ENCODE measurements around the gene FGD2. TPM values are rescaled to one million over a fixed set of nuclear protein-coding genes. Genes with fewer than 3 reads are reported as not detected.

The FGD2 gene
- total RNA-seq, 2 donors from 2014 or later = 10.1 to 11.9 TPM

DNA sequence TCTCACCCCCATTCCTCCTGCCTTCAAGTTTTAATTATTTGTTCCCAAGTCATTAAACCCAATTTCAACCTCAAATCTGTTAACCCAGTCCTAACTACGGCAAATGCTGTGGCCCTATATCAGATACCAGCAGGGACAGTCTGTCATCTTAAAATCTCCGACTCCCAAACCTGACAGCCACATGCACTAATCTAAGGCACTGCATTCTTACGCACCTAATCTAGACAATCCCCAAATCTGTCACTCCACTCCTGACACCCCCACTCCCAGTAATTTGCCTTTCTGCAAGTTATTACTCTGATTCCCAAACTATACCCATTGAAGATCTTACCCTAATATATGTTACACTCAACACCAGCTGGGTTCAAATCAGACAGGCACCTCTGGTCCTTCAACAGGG lies 21.9 kb upstream of the FGD2 start:
- Histone ChIP-seq H3K27ac (no peak overlapping the region), H3K9me3 (no peaks in the 10 kb centered on the region), H3K4me1 (peaks cover 70% of the 10 kb centered on the region), H3K4me3 (no peak overlapping the region), H3K36me3 (replicated peaks in 1 of 2; ENCODE audit: insufficient read depth in 1 of 2, low read depth in 2 of 2) (no peaks in the 10 kb centered on the region), H3K27me3 (no peaks in the 10 kb centered on the region)
- DNase-seq = no peak
- no peak for ATAC-seq
- 85 to 86% methylated on average over 3 of the region's 3 CpGs for WGBS, 2 donors
- TF ChIP-seq CTCF (IDR thresholded peaks at IDR 0.05) = no peak
- TF ChIP-seq POLR2A (IDR thresholded peaks at IDR 0.05) = no peak
- intact Hi-C loops (cut with DNase I) = no loop called here

DNA sequence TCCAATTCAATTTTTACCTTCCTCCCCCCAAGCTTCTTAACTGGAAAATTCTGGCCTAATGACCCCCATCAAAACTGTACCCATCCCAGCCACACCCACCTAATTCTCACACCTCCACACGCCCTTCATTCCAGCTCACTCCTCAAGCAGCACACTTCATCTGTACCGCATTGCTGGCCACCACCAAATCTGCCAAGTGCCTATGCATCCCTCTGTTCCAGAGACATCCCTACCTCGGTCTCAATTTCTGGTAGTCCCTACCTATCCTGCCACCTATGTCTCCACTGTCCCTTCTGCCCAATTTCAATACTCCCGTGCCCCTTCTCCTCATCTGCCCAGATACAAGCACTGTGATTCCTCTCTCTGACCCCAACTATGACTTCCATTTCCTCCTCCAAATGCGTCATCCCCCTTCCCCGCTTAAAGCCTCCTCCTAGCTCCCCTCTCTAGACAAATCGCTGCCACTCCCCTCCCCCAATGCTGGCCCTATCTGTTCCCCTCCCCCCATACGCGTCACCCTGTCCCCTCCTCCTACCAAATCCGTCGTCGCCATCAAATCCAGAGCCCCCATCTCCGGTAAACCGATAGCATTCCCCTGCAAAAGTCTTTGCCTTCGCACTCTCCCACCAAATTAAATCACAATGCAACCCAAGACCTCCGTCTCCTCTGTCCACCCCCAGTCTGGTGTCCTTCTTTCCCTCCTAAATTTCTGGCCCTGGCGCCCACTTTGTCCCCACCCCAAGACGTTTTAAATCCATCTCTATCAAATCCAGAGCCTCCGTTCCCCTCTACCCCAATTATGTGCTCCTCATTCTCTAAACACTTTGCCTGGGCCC lies 20.7 kb upstream of the FGD2 start:
- peak; percentile 39 to 60 (median 51) for DNase-seq
- H3K9me3 ChIP-seq = no peaks in the 10 kb centered on the region
- H3K27ac ChIP-seq = peak overlapping the region in 3 of 4 donors; percentile 96 to 97 (median 97)
- TF ChIP-seq CTCF (IDR thresholded peaks at IDR 0.05) (no peak), POLR2A (IDR thresholded peaks at IDR 0.05) (no peak)
- intact Hi-C loops (cut with DNase I) = no loop called here
- peak overlapping the region; percentile 95 to 97 for H3K4me3 ChIP-seq
- 5 to 8% methylated on average over 19 of the region's 19 CpGs for WGBS, 2 donors
- ATAC-seq = no peak
- no peaks in the 10 kb centered on the region for H3K36me3 ChIP-seq (replicated peaks in 1 of 2; ENCODE audit: insufficient read depth in 1 of 2, low read depth in 2 of 2)
- H3K4me1 ChIP-seq = peaks cover 60% of the 10 kb centered on the region
- H3K27me3 ChIP-seq = no peaks in the 10 kb centered on the region

DNA sequence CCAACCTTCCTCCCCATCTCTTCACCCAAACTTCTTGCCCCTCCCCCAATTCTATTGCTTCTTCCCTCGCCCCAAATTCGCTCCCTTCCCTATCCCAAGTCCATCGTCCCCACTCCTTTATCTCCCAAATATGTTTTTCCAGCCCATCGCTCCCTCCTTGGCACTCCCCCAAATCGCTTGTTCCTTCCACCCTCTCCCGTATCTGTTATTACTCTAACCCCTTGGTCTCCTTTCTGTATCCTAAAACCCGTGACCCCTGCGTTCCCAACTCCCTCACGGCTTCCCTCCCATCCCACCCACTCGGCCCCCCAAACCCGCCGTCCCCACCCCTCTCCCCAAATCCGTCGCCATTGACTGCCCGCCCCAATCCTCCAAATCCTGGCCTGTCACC lies 20.0 kb upstream of the FGD2 start:
- Histone ChIP-seq H3K4me3 (peak overlapping the region; percentile 95 to 97), H3K4me1 (peaks cover 54% of the 10 kb centered on the region), H3K36me3 (replicated peaks in 1 of 2; ENCODE audit: insufficient read depth in 1 of 2, low read depth in 2 of 2) (no peaks in the 10 kb centered on the region), H3K27me3 (no peaks in the 10 kb centered on the region), H3K27ac (peak overlapping the region; percentile 96 to 97 (median 96)), H3K9me3 (no peaks in the 10 kb centered on the region)
- intact Hi-C loops (cut with DNase I) = no loop called here
- 0 to 1% methylated on average over 15 of the region's 15 CpGs for WGBS, 2 donors
- ATAC-seq (no peak), DNase-seq (peak in 1 of 4 donors; percentile 35)
- TF ChIP-seq POLR2A (IDR thresholded peaks at IDR 0.05) = no peak
- TF ChIP-seq CTCF (IDR thresholded peaks at IDR 0.05) = no peak

DNA sequence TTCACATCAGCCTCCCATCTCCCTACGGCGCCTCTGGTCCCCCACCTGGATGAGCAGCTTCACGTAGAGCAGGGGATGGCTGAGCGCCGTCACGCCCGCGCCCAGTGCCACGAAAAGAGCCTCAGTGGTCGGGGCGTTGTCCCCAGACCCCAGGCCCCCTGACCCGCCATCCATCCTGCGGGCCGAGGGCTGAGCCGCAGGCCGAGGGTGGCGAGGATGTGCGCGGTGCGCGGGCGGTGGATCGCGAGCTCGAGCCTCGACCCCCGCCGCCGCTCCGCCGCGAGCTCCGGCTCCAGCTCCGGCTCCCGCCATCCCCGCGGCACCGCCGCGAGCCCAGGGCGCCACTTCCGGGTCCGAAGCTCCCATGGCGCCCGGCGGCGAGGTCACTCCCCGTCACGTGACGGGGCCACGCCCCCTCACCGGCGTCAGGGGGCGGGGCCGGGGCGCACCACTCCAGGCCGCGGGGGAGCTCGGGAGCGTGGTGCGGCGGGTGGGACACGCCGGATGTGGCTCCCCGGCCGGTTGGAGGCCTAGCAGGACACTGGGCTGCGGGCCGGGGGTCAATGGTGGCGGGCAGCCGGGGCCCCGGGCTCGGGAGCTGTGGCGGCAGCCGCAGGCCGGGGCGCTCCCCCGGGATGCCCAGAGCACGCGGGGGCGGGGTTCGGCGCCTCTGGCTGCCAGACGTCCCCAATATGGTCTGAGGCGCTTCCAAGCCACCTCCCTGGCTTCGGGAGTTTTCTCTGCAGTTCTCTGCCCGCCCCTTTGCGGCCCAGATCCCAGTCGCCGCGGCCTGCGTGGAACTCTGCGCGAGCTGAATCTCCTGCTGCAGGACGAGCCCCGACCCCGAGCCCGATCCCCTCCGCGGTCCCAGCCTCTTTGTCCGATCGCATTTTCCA lies 19.4 kb upstream of the FGD2 start, which contains the start of gene MTCH1:
Gene MTCH1, minus strand, starts transcription at position 389 of the 896 bp plus-strand sequence. Its CDS starts 23 bp downstream, at position 366.
- intact Hi-C loops (cut with DNase I) = no loop called here
- TF ChIP-seq CTCF (IDR thresholded peaks at IDR 0.05) (no peak), POLR2A (IDR thresholded peaks at IDR 0.05) (peak; percentile 90 to 95 (median 95))
- Histone ChIP-seq H3K27me3 (no peaks in the 10 kb centered on the region), H3K36me3 (replicated peaks in 1 of 2; ENCODE audit: insufficient read depth in 1 of 2, low read depth in 2 of 2) (no peaks in the 10 kb centered on the region), H3K27ac (peak within 1 kb of the TSS; percentile 96 to 97 (median 96)), H3K4me1 (peaks cover 48% of the 10 kb centered on the region), H3K4me3 (peak within 1 kb of the TSS; percentile 95 to 97), H3K9me3 (no peaks in the 10 kb centered on the region)
- ATAC-seq (peak; percentile 95), DNase-seq (peak; percentile 89 to 93 (median 92))
- WGBS, 2 donors = 0% methylated on average over 25 to 95 of the region's 101 CpGs

Measured in body of pancreas (tissue), 4 donors.